Nephron progenitor cell (in vitro differentiated cells): Measurements from ENCODE around the gene F2RL3.

ENCODE experiments used
- DNase-seq: peaks from one replicate; pipeline ENCODE4 v3.0.0; 2021
- H3K27ac Mint-ChIP-seq: 2 replicates; pipeline ENCODE4 v1.8.0; 2021; ENCODE audit warnings: mild to moderate bottlenecking, moderate library complexity, mixed read lengths
- H3K27me3 Mint-ChIP-seq: 2 replicates; pipeline ENCODE4 v1.8.0; 2021; ENCODE audit warnings: mild to moderate bottlenecking, low read depth, mixed read lengths; ENCODE audit not compliant: poor library complexity
- H3K36me3 Mint-ChIP-seq: 2 replicates; pipeline ENCODE4 v1.8.0; 2021; ENCODE audit warnings: low read depth, mixed read lengths
- H3K4me1 Mint-ChIP-seq: 2 replicates; pipeline ENCODE4 v1.8.0; 2021; ENCODE audit warnings: mixed read lengths
- H3K4me3 Mint-ChIP-seq: 2 replicates; pipeline ENCODE4 v1.8.0; 2021; ENCODE audit warnings: mild to moderate bottlenecking, moderate library complexity, mixed read lengths
- H3K9me3 Mint-ChIP-seq: 2 replicates; pipeline ENCODE4 v1.8.0; 2021; ENCODE audit warnings: mild to moderate bottlenecking, moderate library complexity, mixed read lengths
- TF ChIP-seq, protein P1 (sequence below): fragments of 200-600 bp; sonication (generic); IDR thresholded peaks from 2 replicates; pipeline ENCODE4 v1.5.0; 2021; ENCODE audit warnings: antibody characterized with exemption

The F2RL3 gene

DNA sequence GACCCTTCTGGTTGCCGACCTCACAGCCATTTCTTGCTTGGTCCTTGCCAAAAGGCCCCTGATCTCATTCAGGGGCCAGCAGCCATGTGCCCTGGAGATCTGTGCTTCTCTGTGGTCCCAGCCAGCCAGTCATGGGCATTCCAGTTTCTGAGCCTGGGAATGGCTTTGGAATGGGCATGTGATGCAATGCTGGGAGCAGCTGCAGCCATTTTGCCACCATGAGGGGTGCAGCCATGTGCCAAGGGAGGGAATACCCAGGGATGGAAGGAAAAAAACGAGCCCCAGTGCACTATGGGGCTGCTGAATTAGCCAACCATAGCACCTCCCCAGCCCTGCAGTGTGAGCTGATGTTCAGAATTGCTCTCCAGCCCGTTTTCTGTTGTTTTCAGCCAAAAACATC lies 26.3 kb downstream of the F2RL3 start:
- Mint-ChIP-seq H3K9me3 (peaks cover 62% of the 10 kb centered on the region), H3K27ac (no peak overlapping the region), H3K4me3 (no peak overlapping the region), H3K27me3 (peaks cover 3% of the 10 kb centered on the region), H3K36me3 (peaks cover 78% of the 10 kb centered on the region), H3K4me1 (no peaks in the 10 kb centered on the region)
- TF ChIP-seq, protein P1, sequence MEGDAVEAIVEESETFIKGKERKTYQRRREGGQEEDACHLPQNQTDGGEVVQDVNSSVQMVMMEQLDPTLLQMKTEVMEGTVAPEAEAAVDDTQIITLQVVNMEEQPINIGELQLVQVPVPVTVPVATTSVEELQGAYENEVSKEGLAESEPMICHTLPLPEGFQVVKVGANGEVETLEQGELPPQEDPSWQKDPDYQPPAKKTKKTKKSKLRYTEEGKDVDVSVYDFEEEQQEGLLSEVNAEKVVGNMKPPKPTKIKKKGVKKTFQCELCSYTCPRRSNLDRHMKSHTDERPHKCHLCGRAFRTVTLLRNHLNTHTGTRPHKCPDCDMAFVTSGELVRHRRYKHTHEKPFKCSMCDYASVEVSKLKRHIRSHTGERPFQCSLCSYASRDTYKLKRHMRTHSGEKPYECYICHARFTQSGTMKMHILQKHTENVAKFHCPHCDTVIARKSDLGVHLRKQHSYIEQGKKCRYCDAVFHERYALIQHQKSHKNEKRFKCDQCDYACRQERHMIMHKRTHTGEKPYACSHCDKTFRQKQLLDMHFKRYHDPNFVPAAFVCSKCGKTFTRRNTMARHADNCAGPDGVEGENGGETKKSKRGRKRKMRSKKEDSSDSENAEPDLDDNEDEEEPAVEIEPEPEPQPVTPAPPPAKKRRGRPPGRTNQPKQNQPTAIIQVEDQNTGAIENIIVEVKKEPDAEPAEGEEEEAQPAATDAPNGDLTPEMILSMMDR, result no peak
- no peak for DNase-seq

DNA sequence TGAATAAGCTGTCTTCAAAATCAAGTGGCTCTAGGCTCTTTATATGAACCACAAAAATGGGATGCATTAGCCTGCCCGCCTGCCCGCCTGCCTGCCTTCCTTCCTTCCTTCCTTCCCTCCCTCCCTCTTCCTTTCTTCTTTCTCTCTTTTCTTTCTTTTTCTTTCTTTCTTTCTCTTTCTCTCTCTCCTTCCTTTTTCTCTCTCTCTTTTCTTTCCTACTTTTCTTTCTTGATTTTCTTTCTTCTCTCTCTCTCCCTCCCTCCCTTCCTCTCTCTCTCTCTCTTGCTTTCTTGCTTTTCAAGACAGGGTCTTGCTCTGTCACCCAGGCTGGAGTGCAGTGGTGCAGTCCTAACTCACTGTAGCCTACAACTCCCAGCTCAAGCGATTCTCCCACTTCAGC lies 26.9 kb downstream of the F2RL3 start:
- TF ChIP-seq, protein P1, result no peak
- no peak overlapping the region for H3K4me3 Mint-ChIP-seq
- peaks cover 79% of the 10 kb centered on the region for H3K36me3 Mint-ChIP-seq
- DNase-seq, result no peak
- H3K9me3 Mint-ChIP-seq, result peaks cover 58% of the 10 kb centered on the region
- peaks cover 3% of the 10 kb centered on the region for H3K27me3 Mint-ChIP-seq
- H3K27ac Mint-ChIP-seq, result no peak overlapping the region
- no peaks in the 10 kb centered on the region for H3K4me1 Mint-ChIP-seq

DNA sequence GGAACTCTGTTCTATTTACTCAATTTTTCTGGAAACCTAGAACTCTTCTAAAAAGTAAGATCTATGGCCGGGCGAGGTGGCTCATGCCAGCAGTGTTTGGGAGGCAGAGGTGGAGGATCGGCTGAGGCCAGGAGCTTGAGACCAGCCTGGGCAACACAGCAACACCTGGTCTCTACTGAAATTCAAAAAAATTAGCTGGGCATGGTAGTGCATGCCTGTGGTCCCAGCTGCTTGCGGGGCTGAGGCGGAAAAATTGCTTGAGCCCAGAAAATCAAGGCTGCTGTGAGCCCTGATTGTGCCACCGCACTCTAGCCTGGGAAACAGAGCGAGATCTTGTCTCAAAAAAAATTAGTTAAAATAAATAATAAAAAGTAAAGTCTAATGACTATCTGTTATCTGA lies 28.6 kb downstream of the F2RL3 start:
- DNase-seq, result no peak
- no peak overlapping the region for H3K4me3 Mint-ChIP-seq
- peaks cover 75% of the 10 kb centered on the region for H3K36me3 Mint-ChIP-seq
- H3K27ac Mint-ChIP-seq, result no peak overlapping the region
- peaks cover 3% of the 10 kb centered on the region for H3K27me3 Mint-ChIP-seq
- H3K9me3 Mint-ChIP-seq, result peaks cover 45% of the 10 kb centered on the region
- TF ChIP-seq, protein P1, result no peak
- no peaks in the 10 kb centered on the region for H3K4me1 Mint-ChIP-seq

GRCh38 chr19:16919496-16919895 lies 30.7 kb downstream of the F2RL3 start:
- H3K27me3 Mint-ChIP-seq, result peaks cover 3% of the 10 kb centered on the region
- peaks cover 25% of the 10 kb centered on the region for H3K9me3 Mint-ChIP-seq
- DNase-seq, result no peak
- H3K27ac Mint-ChIP-seq, result no peak overlapping the region
- TF ChIP-seq, protein P1, result no peak
- peaks cover 74% of the 10 kb centered on the region for H3K36me3 Mint-ChIP-seq
- H3K4me3 Mint-ChIP-seq, result no peak overlapping the region
- H3K4me1 Mint-ChIP-seq, result no peaks in the 10 kb centered on the region

DNA sequence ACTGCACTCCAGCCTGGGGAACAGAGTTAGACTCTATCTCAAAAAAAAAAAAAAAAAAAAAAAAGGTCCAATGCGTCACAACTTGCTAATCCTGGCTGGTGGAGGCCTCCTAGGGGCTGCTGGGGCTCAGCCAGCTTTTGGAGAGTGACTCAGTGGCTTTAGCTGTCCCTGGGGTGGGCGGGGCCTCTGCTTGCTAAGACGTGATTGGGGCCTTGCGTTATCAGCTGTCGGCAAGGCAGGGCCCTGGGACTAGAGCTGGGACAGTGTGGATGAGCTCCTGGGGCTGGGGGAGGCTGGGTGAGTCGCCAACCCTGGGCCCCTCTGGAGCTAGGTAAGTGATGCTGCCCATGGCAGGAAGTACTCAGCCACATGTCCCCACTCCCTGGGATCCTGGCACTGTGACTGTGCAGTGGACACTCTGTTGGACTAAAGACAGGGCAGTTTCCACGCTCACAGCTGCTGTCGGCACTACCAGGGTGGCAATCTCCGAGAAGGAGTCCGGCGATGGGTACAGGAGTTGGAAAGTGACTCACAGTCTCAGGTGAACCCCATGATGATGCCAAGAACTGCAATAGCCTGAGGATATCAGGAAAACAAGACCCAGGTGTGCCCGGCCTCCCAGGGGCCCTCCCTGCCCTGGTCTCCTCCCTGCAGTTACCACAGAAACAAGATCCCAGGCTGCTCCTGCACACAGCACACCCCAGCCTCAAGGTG lies 32.2 kb downstream of the F2RL3 start:
- TF ChIP-seq, protein P1, result no peak
- H3K4me1 Mint-ChIP-seq, result no peaks in the 10 kb centered on the region
- peaks cover 29% of the 10 kb centered on the region for H3K9me3 Mint-ChIP-seq
- H3K36me3 Mint-ChIP-seq, result peaks cover 73% of the 10 kb centered on the region
- no peak overlapping the region for H3K4me3 Mint-ChIP-seq
- no peak for DNase-seq
- H3K27me3 Mint-ChIP-seq, result peaks cover 3% of the 10 kb centered on the region
- peak overlapping the region; percentile 29 for H3K27ac Mint-ChIP-seq
